Raji (cell line): ENCODE data around the gene SOX18.
A peak's percentile ranks its signal among the peaks of the same experiment; 100 is the strongest.

ENCODE experiments used
- POLR2A ChIP-seq: IDR thresholded peaks from 2 replicates; pipeline ENCODE4 v1.6.1; 2011; ENCODE audit warnings: low read depth, low read length, control low read depth; ENCODE audit not compliant: insufficient read depth

Gene SOX18

GRCh38 chr20:64063389-64064144, 14.1 kb upstream of the SOX18 start:
- no peak for TF ChIP-seq POLR2A

GRCh38 chr20:64062596-64063388, 13.4 kb upstream of the SOX18 start, which contains the start of gene TCEA2:
Gene TCEA2 (plus strand): TSS chr20:64063198. CDS start chr20:64063313, 115 bp downstream.
- TF ChIP-seq POLR2A = peak; percentile 73

- TF ChIP-seq POLR2A = no peak
These were observed 12.8 kb upstream of the SOX18 start for GRCh38 chr20:64062276-64062595.

GRCh38 chr20:64058536-64058935, 9.1 kb upstream of the SOX18 start:
- TF ChIP-seq POLR2A = no peak

DNA sequence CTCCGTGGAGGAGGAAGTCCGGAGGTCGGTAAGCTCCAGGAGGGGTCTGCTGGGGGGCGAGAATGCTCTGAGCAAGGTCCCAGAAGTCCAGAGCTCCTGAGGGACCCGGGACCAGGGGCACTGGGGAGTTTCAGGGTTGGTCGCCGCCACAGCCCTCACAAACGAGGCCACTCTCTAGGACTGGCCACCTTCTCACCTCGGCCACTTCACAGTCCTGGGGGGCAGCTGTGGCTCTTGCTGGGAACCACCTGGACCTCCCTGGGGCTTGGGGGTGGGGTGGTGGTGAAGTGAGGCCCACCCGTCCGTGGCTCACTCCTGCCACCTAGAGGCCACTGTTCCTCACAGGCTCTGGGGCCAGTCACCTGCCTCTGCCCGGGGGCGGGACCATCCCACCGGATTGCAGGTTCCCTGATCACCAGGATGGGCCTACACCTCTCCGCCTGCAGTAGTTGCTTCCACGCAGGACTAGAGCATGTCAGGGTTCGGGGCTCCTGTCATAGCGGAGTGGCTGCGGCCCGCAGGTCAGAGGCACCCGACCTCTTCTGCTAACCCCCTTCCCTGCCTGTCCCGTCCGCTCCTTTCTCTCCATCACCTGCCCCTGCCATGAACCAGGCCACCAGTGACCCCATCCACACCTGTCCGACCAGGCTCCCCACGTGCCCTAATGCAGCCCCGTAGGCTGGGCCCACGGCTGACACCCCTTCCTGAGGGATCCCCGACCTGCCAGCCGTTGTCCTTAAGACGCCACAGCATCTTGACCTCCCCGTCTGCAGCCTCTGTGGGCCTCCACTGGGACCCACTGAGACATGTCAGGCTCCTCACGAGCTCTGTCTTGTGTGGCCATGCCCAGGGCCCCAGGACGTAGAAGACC, 8.4 kb upstream of the SOX18 start:
- TF ChIP-seq POLR2A = no peak; the same call in 1 of the 2 replicates

DNA sequence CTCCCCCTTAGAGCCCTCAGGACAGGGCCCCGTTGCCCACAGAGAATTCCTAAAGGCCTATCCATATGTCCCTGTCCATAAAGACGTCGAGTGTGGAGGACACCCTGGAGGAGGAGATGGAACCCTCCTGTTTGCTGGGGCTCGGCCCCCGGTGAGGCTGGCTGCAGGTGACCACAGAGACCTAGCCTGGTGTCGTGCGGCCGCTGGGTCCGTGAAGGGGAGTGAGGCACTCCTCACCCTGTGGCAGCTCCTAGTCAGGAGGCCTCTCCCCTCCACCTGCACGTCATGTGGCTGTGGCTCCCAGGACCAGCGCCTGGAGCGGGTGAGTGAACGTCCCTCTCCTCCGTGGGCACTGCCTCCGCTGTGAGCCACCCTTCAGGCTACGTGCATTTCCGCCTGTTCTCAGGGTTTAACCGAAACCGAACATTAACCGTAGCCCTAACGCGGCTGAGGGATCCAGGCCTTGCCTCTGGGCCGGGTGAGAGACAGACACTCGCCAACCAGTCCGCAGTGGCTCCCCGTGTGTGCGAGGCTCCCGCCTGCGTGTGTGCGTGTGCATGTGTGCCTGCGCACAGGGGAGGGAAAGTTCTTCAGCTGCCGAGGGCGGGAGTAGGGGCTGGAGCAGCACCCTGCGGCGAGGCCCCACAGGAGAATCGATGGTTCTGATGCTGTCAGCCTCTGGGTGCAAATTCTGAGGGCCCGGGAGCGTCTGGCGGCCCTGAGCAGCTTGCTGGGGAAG, 7.6 kb upstream of the SOX18 start:
- TF ChIP-seq POLR2A = no peak

- no peak for TF ChIP-seq POLR2A
These were observed 7.1 kb upstream of the SOX18 start for GRCh38 chr20:64056639-64056888.

- no peak for TF ChIP-seq POLR2A
These were observed 6.6 kb upstream of the SOX18 start for GRCh38 chr20:64055893-64056638.

DNA sequence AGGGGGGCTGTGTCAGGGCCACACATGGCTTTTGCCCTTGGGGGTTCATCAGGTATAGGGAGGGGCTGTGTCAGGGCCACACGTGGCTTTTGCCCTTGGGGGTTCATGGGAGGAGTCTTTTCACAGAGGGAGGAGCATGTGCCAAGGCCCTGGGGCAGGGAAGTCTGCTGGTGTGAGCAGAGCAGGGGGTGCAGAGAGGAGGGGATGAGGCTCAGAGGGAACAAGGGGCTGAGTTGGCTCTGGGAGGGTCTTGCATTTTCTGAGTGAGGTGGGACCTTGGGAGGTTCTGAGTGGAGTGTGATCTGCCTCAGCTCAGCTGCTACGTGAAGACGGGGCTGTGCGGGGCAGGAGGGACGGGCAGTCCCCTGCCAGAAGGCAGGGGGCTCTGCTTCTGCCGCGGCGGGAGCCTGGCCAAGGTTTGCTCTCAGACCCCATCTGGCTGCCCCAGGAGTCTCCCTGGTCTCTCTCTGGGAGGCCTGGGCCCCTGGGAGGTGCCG, 6.0 kb upstream of the SOX18 start:
- TF ChIP-seq POLR2A = no peak

DNA sequence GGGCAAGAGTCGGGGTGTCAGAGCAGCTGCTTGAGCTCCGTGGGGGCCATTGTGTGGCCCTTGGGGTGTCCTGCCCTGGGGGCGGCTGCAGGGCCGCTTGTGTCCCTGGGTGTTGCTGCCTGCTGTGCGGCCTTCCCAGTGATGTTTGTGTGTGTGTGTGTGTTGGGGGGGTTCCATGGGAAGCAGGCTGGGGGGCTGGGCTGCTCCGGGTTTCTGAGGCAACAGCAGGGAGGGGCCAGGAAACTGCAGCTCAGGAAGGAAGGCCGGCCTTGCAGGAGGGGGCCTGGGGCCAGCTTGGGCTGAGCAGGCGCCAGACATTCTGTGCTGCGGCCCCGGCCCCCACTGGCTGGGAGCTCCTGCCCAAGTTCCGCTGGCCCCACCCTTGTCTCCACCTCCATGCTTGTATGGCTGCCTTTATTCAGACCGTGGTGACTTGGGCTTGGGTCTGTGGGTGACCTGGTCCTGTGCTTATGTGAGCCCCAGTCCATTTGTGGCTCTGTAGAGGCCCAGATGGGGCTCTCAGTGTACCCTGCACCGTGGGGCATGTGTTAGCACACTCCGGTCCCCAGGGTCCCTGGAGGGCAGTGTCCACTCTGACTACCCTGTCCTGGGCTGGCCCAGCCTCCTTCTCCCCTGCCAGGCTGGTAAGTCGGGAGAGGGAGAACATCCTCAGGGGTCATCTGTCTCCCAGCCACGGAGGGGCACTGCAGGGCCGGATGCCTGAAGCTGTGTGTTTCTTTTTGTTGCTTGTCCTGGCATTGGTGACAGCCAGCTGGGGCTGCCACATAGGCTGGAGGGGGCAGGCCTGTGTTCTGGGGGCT, 4.6 kb upstream of the SOX18 start:
- no peak for TF ChIP-seq POLR2A

DNA sequence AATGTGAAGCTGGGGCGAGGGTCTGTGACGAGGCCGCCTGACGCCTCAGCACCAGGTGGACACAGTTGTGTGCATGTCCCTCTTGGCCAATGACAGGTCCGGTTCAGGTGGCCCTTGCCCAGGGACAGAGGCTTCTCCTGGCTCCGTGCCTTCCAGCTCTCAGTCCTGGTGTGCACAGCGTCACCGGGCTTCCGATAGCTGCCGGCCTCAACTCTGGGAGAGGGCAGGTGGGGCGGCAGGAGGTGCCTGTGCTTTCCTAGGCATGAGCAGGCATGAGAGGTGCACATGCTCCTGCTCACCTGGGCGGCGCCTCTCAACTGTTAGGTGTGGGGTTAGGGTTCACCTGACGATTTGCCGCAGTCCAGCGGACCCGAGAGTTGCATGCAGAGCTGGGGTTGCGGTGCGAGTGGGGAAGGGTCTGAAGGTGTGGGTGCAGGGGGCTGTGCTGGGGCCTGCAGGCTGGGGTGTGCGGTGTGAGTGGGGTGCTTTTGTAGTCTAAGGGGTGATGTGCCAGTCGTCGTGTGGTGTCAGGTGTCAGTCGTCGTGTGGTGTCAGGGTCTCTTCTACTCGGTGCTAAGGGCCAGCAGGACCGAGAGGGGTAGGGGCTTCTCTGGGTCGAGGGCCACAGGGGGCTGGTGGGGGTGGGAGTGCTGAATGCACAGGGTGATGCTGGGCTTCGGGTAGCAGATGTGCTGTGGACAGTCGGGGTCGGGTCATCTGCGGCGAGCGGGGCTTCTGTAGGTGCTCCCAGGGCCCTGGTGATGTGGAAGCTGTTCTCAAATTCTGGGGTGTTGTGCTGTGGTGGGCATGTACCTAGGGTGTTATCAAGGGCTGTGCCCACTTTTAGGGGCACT, 3.8 kb upstream of the SOX18 start:
- no peak for TF ChIP-seq POLR2A

- no peak for TF ChIP-seq POLR2A
These were observed 2.9 kb upstream of the SOX18 start for GRCh38 chr20:64052326-64052722.
